SU-DHL-6 (cell line): ENCODE data around the gene AFF3.

Experiments
- CTCF ChIP-seq: fragments of 200-600 bp; sonication (generic); IDR thresholded peaks from one replicate; pipeline ENCODE4 v1.5.1; 2017; ENCODE audit warnings: antibody characterized with exemption, mild to moderate bottlenecking, low read length, moderate library complexity; ENCODE audit not compliant: insufficient read depth, poor library complexity, severe bottlenecking
- EZH2phosphoT487 ChIP-seq: fragments of 200-600 bp; sonication (generic), shearing (Covaris generic); conservative IDR thresholded peaks from 2 replicates; pipeline ENCODE4 v1.6.1; 2018; ENCODE audit warnings: mild to moderate bottlenecking, antibody characterized with exemption, low read length, moderate library complexity, mixed read lengths

DNA sequence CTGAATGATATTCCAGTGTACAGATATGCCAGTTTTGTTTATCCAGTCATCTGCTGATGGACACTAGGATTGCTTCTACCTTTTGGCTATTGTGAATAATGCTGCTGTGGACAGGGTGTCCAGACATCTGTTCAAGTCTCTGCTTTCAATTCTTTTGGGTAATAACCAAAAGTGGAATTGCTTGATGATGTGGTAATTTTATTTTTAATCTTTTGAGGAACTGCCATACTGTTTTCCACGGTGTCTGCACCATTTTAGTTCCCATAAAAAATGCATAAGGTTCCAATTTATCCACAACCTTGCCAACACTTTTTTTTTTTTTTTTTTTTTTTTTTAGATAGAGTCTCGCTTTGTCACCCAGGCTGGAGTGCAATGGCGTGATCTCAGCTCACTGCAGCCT lies 510.7 kb downstream of the AFF3 start:
- no peak for TF ChIP-seq CTCF
- no peak for TF ChIP-seq EZH2phosphoT487
